ENCODE measurements around the gene THSD7B. TPM values are rescaled to one million over a fixed set of nuclear protein-coding genes. Genes with fewer than 3 reads are reported as not detected.
"Not testable (repeated sequence)": the region's sequence is repeated elsewhere in the genome, so short reads cannot be mapped to it uniquely, and the experiment has no call there.

THSD7B gene
- total RNA-seq, 3 donors from 2014 or later = not detected

GRCh38 chr2:137522620-137523011, 757.3 kb downstream of the THSD7B start:
- Mint-ChIP-seq H3K4me3 (no peak overlapping the region), H3K27me3 (ENCODE audit: low read depth) (no peaks in the 10 kb centered on the region), H3K9me3 (no peaks in the 10 kb centered on the region), H3K36me3 (ENCODE audit: insufficient read depth) (no peaks in the 10 kb centered on the region), H3K4me1 (ENCODE audit: low read depth) (no peaks in the 10 kb centered on the region)
- ATAC-seq = no peak
- DNase-seq = no peak

GRCh38 chr2:137523931-137524330, 758.6 kb downstream of the THSD7B start:
- H3K4me3 Mint-ChIP-seq = no peak overlapping the region

GRCh38 chr2:137525132-137525531, 759.8 kb downstream of the THSD7B start:
- no peak for DNase-seq
- Mint-ChIP-seq H3K4me3 (no peak overlapping the region), H3K4me1 (ENCODE audit: low read depth) (no peaks in the 10 kb centered on the region), H3K9me3 (peaks cover 3% of the 10 kb centered on the region), H3K36me3 (ENCODE audit: insufficient read depth) (no peaks in the 10 kb centered on the region), H3K27me3 (ENCODE audit: low read depth) (no peaks in the 10 kb centered on the region)
- no peak for ATAC-seq

More at GRCh38 chr2:137523931-137524330, 758.6 kb downstream of the THSD7B start:
- DNase-seq (no peak), ATAC-seq (no peak)
- H3K9me3 Mint-ChIP-seq = peaks cover under 1% of the 10 kb centered on the region
- no peaks in the 10 kb centered on the region for H3K36me3 Mint-ChIP-seq (ENCODE audit: insufficient read depth)
- H3K4me1 Mint-ChIP-seq (ENCODE audit: low read depth) = no peaks in the 10 kb centered on the region
- H3K27me3 Mint-ChIP-seq (ENCODE audit: low read depth) = no peaks in the 10 kb centered on the region

GRCh38 chr2:137525641-137526190, 760.4 kb downstream of the THSD7B start:
- Mint-ChIP-seq H3K4me3 (no peak overlapping the region), H3K27me3 (ENCODE audit: low read depth) (no peaks in the 10 kb centered on the region), H3K36me3 (ENCODE audit: insufficient read depth) (no peaks in the 10 kb centered on the region), H3K4me1 (ENCODE audit: low read depth) (no peaks in the 10 kb centered on the region), H3K9me3 (peaks cover 3% of the 10 kb centered on the region)
- ATAC-seq (peak in 1 of 2 donors; percentile 40), DNase-seq (no peak)

GRCh38 chr2:137535897-137536296, 770.6 kb downstream of the THSD7B start:
- no peaks in the 10 kb centered on the region for H3K27me3 Mint-ChIP-seq (ENCODE audit: low read depth)
- H3K4me3 Mint-ChIP-seq = no peak overlapping the region
- no peaks in the 10 kb centered on the region for H3K36me3 Mint-ChIP-seq (ENCODE audit: insufficient read depth)
- peaks cover 2% of the 10 kb centered on the region for H3K9me3 Mint-ChIP-seq
- no peak for DNase-seq
- ATAC-seq = no peak
- H3K4me1 Mint-ChIP-seq (ENCODE audit: low read depth) = no peaks in the 10 kb centered on the region

- Mint-ChIP-seq H3K4me3 (no peak overlapping the region), H3K9me3 (peaks cover 12% of the 10 kb centered on the region), H3K36me3 (ENCODE audit: insufficient read depth) (no peaks in the 10 kb centered on the region), H3K4me1 (ENCODE audit: low read depth) (no peaks in the 10 kb centered on the region), H3K27me3 (ENCODE audit: low read depth) (no peaks in the 10 kb centered on the region)
- DNase-seq (no peak), ATAC-seq (no peak)
Measured at GRCh38 chr2:137539336-137539735, 774.0 kb downstream of the THSD7B start.

- ATAC-seq (no peak), DNase-seq (no peak)
- Mint-ChIP-seq H3K36me3 (ENCODE audit: insufficient read depth) (no peaks in the 10 kb centered on the region), H3K4me1 (ENCODE audit: low read depth) (no peaks in the 10 kb centered on the region), H3K9me3 (no peaks in the 10 kb centered on the region), H3K27me3 (ENCODE audit: low read depth) (no peaks in the 10 kb centered on the region), H3K4me3 (no peak overlapping the region)
Measured at GRCh38 chr2:137547842-137548241, 782.5 kb downstream of the THSD7B start.

- Mint-ChIP-seq H3K4me3 (no peak overlapping the region), H3K27me3 (ENCODE audit: low read depth) (no peaks in the 10 kb centered on the region), H3K4me1 (ENCODE audit: low read depth) (no peaks in the 10 kb centered on the region), H3K36me3 (ENCODE audit: insufficient read depth) (no peaks in the 10 kb centered on the region), H3K9me3 (no peaks in the 10 kb centered on the region)
- DNase-seq (no peak), ATAC-seq (no peak)
Measured at GRCh38 chr2:137566387-137566786, 801.0 kb downstream of the THSD7B start.

- DNase-seq = no peak
- Mint-ChIP-seq H3K27me3 (ENCODE audit: low read depth) (no peaks in the 10 kb centered on the region), H3K4me3 (no peak overlapping the region), H3K9me3 (no peaks in the 10 kb centered on the region), H3K36me3 (ENCODE audit: insufficient read depth) (no peaks in the 10 kb centered on the region), H3K4me1 (ENCODE audit: low read depth) (no peaks in the 10 kb centered on the region)
- ATAC-seq = no peak
Measured at GRCh38 chr2:137570484-137570883, 805.1 kb downstream of the THSD7B start.

GRCh38 chr2:137587834-137588233, 822.5 kb downstream of the THSD7B start:
- H3K4me3 Mint-ChIP-seq; H3K27me3 Mint-ChIP-seq (ENCODE audit: low read depth); H3K36me3 Mint-ChIP-seq (ENCODE audit: insufficient read depth); DNase-seq; H3K4me1 Mint-ChIP-seq (ENCODE audit: low read depth); ATAC-seq: not testable (repeated sequence)
- H3K9me3 Mint-ChIP-seq = peaks cover 22% of the 10 kb centered on the region

GRCh38 chr2:137588578-137588977, 823.2 kb downstream of the THSD7B start:
- not testable (repeated sequence) for H3K27me3 Mint-ChIP-seq (ENCODE audit: low read depth); ATAC-seq; H3K4me3 Mint-ChIP-seq; H3K4me1 Mint-ChIP-seq (ENCODE audit: low read depth); H3K36me3 Mint-ChIP-seq (ENCODE audit: insufficient read depth); DNase-seq
- peaks cover 22% of the 10 kb centered on the region for H3K9me3 Mint-ChIP-seq

GRCh38 chr2:137590102-137590501, 824.8 kb downstream of the THSD7B start:
- Mint-ChIP-seq H3K4me3 (no peak overlapping the region), H3K36me3 (ENCODE audit: insufficient read depth) (no peaks in the 10 kb centered on the region), H3K27me3 (ENCODE audit: low read depth) (no peaks in the 10 kb centered on the region), H3K9me3 (peaks cover 18% of the 10 kb centered on the region), H3K4me1 (ENCODE audit: low read depth) (no peaks in the 10 kb centered on the region)
- ATAC-seq (no peak), DNase-seq (no peak)

GRCh38 chr2:137607722-137608318, 842.5 kb downstream of the THSD7B start:
- Mint-ChIP-seq H3K4me1 (ENCODE audit: low read depth) (no peaks in the 10 kb centered on the region), H3K36me3 (ENCODE audit: insufficient read depth) (no peaks in the 10 kb centered on the region), H3K27me3 (ENCODE audit: low read depth) (no peaks in the 10 kb centered on the region), H3K9me3 (peaks cover 8% of the 10 kb centered on the region), H3K4me3 (no peak overlapping the region)
- DNase-seq (no peak), ATAC-seq (no peak)

- Mint-ChIP-seq H3K4me3 (no peak overlapping the region), H3K4me1 (ENCODE audit: low read depth) (no peaks in the 10 kb centered on the region), H3K27me3 (ENCODE audit: low read depth) (no peaks in the 10 kb centered on the region), H3K36me3 (ENCODE audit: insufficient read depth) (no peaks in the 10 kb centered on the region), H3K9me3 (no peaks in the 10 kb centered on the region)
- ATAC-seq (no peak), DNase-seq (no peak)
Measured at GRCh38 chr2:137638932-137639331, 873.6 kb downstream of the THSD7B start.

GRCh38 chr2:137644731-137645130, 879.4 kb downstream of the THSD7B start:
- no peak for DNase-seq
- no peaks in the 10 kb centered on the region for H3K36me3 Mint-ChIP-seq (ENCODE audit: insufficient read depth)

More at GRCh38 chr2:137644731-137645130, 879.4 kb downstream of the THSD7B start:
- no peak for ATAC-seq
- Mint-ChIP-seq H3K4me3 (no peak overlapping the region), H3K4me1 (ENCODE audit: low read depth) (no peaks in the 10 kb centered on the region), H3K27me3 (ENCODE audit: low read depth) (no peaks in the 10 kb centered on the region), H3K9me3 (peaks cover 4% of the 10 kb centered on the region)

Measured in activated T-cell treated with anti-CD3 and anti-CD28 coated beads, Interleukin-2, amount 50 U/mL, for 4 hours (primary cell).